Thyroid gland (tissue), 4 donors: ENCODE measurements around the gene RADIL. TPM values are rescaled to one million over a fixed set of nuclear protein-coding genes. Genes with fewer than 3 reads are reported as not detected.
A peak's percentile ranks its signal among the peaks of the same experiment; 100 is the strongest.

Source experiments
- DNase-seq, 2 donors: peaks; one replicate each; pipeline ENCODE4 v3.0.0-alpha.2; 2019
- H3K27ac ChIP-seq, 3 donors: fragments of 200-600 bp; sonication (generic); 1 replicate in 2 of 3; 2 replicates in 1 of 3; pipeline ENCODE4 v1.5.1; 2016 to 2019; ENCODE audit warnings: mild to moderate bottlenecking in 1 of 3, moderate library complexity in 1 of 3
- H3K27me3 ChIP-seq: fragments of 200-600 bp; sonication (generic); one replicate; pipeline ENCODE4 v1.5.1; 2019
- H3K36me3 ChIP-seq, 2 donors: fragments of 200-600 bp; sonication (generic); one replicate each; pipeline ENCODE4 v1.5.1; 2016 to 2019
- H3K4me1 ChIP-seq, 2 donors: fragments of 200-600 bp; sonication (generic); one replicate each; pipeline ENCODE4 v1.5.1; 2017 to 2019
- H3K4me3 ChIP-seq, 3 donors: fragments of 200-600 bp; sonication (generic); replicated peaks in 1 of 3; 1 replicate in 2 of 3; 2 replicates in 1 of 3; pipeline ENCODE4 v1.5.1; 2016; ENCODE audit warnings: mild to moderate bottlenecking in 1 of 3
- H3K9me3 ChIP-seq: fragments of 200-600 bp; sonication (generic); one replicate; pipeline ENCODE4 v1.5.1; 2017
- CTCF ChIP-seq, 6 experiments: fragments of 200-600 bp in 3 of 6; fragments of 450-650 bp in 3 of 6; sonication (generic) in 3 of 6; IDR thresholded peaks; one replicate each; pipeline ENCODE4 v1.5.1; 2016 to 2019; ENCODE audit warnings: antibody characterized with exemption in 6 of 6, mild to moderate bottlenecking in 2 of 6, inconsistent platforms in 1 of 6, moderate library complexity in 1 of 6
- POLR2A ChIP-seq, 2 donors: fragments of 450-650 bp; IDR thresholded peaks; one replicate each; pipeline ENCODE4 v1.6.1; 2017; ENCODE audit warnings: antibody characterized with exemption in 2 of 2, mild to moderate bottlenecking in 2 of 2, moderate library complexity in 1 of 2
- WGBS, 2 donors: methylation state at CpG; one replicate each; pipeline ENCODE4 v1.1.5; 2017; 5-methylcytosine and 5-hydroxymethylcytosine counted together
- intact Hi-C: fragments of 100-400 bp; cut with DNase I; formaldehyde crosslinking; loops from one replicate; pipeline ENCODE4 v1.15.1; 2023
- total RNA-seq, 4 donors: library from RNA; depleted of rRNA; stranded (reverse); fragments of >200 nt; gene quantifications; one replicate each; pipeline ENCODE4 v1.2.3, GENCODE V29; 2016

RADIL gene
- total RNA-seq, 4 donors from 2014 or later: 4.9 to 11.1 (median 7.1) TPM

GRCh38 chr7:4878336-4879335 lies 4.9 kb downstream of the RADIL start:
- Histone ChIP-seq H3K4me3 (no peak overlapping the region), H3K9me3 (no peaks in the 10 kb centered on the region), H3K36me3 (no peaks in the 10 kb centered on the region), H3K4me1 (peaks cover 23 to 34% of the 10 kb centered on the region in 2 donors), H3K27ac (no peak overlapping the region), H3K27me3 (no peaks in the 10 kb centered on the region)
- TF ChIP-seq POLR2A (IDR thresholded peaks at IDR 0.05) (no peak), CTCF (IDR thresholded peaks at IDR 0.05) (no peak)
- WGBS, 2 donors: 60 to 64% methylated on average over 40 to 43 of the region's 45 CpGs
- DNase-seq: peak; percentile 83 to 85
- intact Hi-C loops: no loop called here

GRCh38 chr7:4876586-4876985 lies 6.9 kb downstream of the RADIL start:
- no peak overlapping the region for H3K27ac ChIP-seq
- 97% methylated on average over 18 of the region's 18 CpGs for WGBS, 2 donors
- no peaks in the 10 kb centered on the region for H3K36me3 ChIP-seq
- H3K27me3 ChIP-seq: no peaks in the 10 kb centered on the region
- no peak for DNase-seq
- H3K4me3 ChIP-seq: no peak overlapping the region
- H3K4me1 ChIP-seq: peaks cover 16 to 23% of the 10 kb centered on the region in 2 donors
- no peaks in the 10 kb centered on the region for H3K9me3 ChIP-seq
- TF ChIP-seq POLR2A (IDR thresholded peaks at IDR 0.05): no peak
- no peak for TF ChIP-seq CTCF (IDR thresholded peaks at IDR 0.05)
- intact Hi-C loops: no loop called here

- no peak for DNase-seq
- no peaks in the 10 kb centered on the region for H3K36me3 ChIP-seq
- 93 to 96% methylated on average over 15 of the region's 15 CpGs for WGBS, 2 donors
Observed at GRCh38 chr7:4875391-4875790, 8.1 kb downstream of the RADIL start.

GRCh38 chr7:4873071-4873944 lies 10.2 kb downstream of the RADIL start:
- no peaks in the 10 kb centered on the region for H3K27me3 ChIP-seq
- H3K9me3 ChIP-seq: no peaks in the 10 kb centered on the region
- intact Hi-C loops: no loop called here
- no peaks in the 10 kb centered on the region for H3K36me3 ChIP-seq
- WGBS, 2 donors: 89 to 93% methylated on average over 20 to 29 of the region's 31 CpGs
- H3K27ac ChIP-seq: no peak overlapping the region
- TF ChIP-seq POLR2A (IDR thresholded peaks at IDR 0.05): no peak
- TF ChIP-seq CTCF (IDR thresholded peaks at IDR 0.05): no peak
- no peak for DNase-seq
- no peak overlapping the region for H3K4me3 ChIP-seq
- peaks cover 0 to under 1% of the 10 kb centered on the region in 2 donors for H3K4me1 ChIP-seq

More at GRCh38 chr7:4875391-4875790, 8.1 kb downstream of the RADIL start:
- H3K9me3 ChIP-seq: no peaks in the 10 kb centered on the region
- no peak overlapping the region for H3K4me3 ChIP-seq
- TF ChIP-seq POLR2A (IDR thresholded peaks at IDR 0.05) (no peak), CTCF (IDR thresholded peaks at IDR 0.05) (no peak)
- peaks cover 12 to 20% of the 10 kb centered on the region in 2 donors for H3K4me1 ChIP-seq
- intact Hi-C loops: no loop called here
- H3K27ac ChIP-seq: no peak overlapping the region
- H3K27me3 ChIP-seq: no peaks in the 10 kb centered on the region
